ENCODE results near the gene KCNJ18. TPM values are rescaled to one million over a fixed set of nuclear protein-coding genes. Genes with fewer than 3 reads are reported as not detected.
"Not testable (repeated sequence)": the region's sequence is repeated elsewhere in the genome, so short reads cannot be mapped to it uniquely, and the experiment has no call there.

KCNJ18 gene
- total RNA-seq, 1 donor from 2014 or later: not detected

GRCh38 chr17:21685061-21685795, 7.1 kb upstream of the KCNJ18 start:
- intact Hi-C loops (cut with micrococcal nuclease): not testable (repeated sequence)

GRCh38 chr17:21686165-21687015, 5.9 kb upstream of the KCNJ18 start:
- intact Hi-C loops (cut with micrococcal nuclease): no loop called here

- intact Hi-C loops (cut with micrococcal nuclease): no loop called here
These were observed 5.0 kb upstream of the KCNJ18 start for GRCh38 chr17:21687136-21687953.

GRCh38 chr17:21688293-21688949, 3.9 kb upstream of the KCNJ18 start:
- intact Hi-C loops (cut with micrococcal nuclease): no loop called here

GRCh38 chr17:21689604-21690003, 2.7 kb upstream of the KCNJ18 start:
- intact Hi-C loops (cut with micrococcal nuclease): no loop called here

- intact Hi-C loops (cut with micrococcal nuclease): not testable (repeated sequence)
These were observed 1.5 kb upstream of the KCNJ18 start for GRCh38 chr17:21690811-21691210.

GRCh38 chr17:21691481-21691880, 842 bp upstream of the KCNJ18 start:
- intact Hi-C loops (cut with micrococcal nuclease): not testable (repeated sequence)

GRCh38 chr17:21692704-21693065, 362 bp downstream of the KCNJ18 start:
- intact Hi-C loops (cut with micrococcal nuclease): not testable (repeated sequence)

- intact Hi-C loops (cut with micrococcal nuclease): not testable (repeated sequence)
These were observed 1.1 kb downstream of the KCNJ18 start for GRCh38 chr17:21693391-21693796.

GRCh38 chr17:21693937-21694336, 1.6 kb downstream of the KCNJ18 start:
- intact Hi-C loops (cut with micrococcal nuclease): not testable (repeated sequence)

GRCh38 chr17:21696227-21696626, 3.9 kb downstream of the KCNJ18 start:
- intact Hi-C loops (cut with micrococcal nuclease): not testable (repeated sequence)

- intact Hi-C loops (cut with micrococcal nuclease): not testable (repeated sequence)
These were observed 4.7 kb downstream of the KCNJ18 start for GRCh38 chr17:21696842-21697507.

- intact Hi-C loops (cut with micrococcal nuclease): not testable (repeated sequence)
These were observed 5.2 kb downstream of the KCNJ18 start for GRCh38 chr17:21697508-21697860.

GRCh38 chr17:21698437-21699075, 6.2 kb downstream of the KCNJ18 start:
- intact Hi-C loops (cut with micrococcal nuclease): not testable (repeated sequence)

- intact Hi-C loops (cut with micrococcal nuclease): not testable (repeated sequence)
These were observed 6.8 kb downstream of the KCNJ18 start for GRCh38 chr17:21699124-21699523.

- intact Hi-C loops (cut with micrococcal nuclease): not testable (repeated sequence)
These were observed 7.4 kb downstream of the KCNJ18 start for GRCh38 chr17:21699573-21700236.

GRCh38 chr17:21701090-21701489, 8.8 kb downstream of the KCNJ18 start:
- intact Hi-C loops (cut with micrococcal nuclease): not testable (repeated sequence)

- intact Hi-C loops (cut with micrococcal nuclease): not testable (repeated sequence)
These were observed 9.7 kb downstream of the KCNJ18 start for GRCh38 chr17:21702029-21702428.

GRCh38 chr17:21702521-21702920, 10.2 kb downstream of the KCNJ18 start:
- intact Hi-C loops (cut with micrococcal nuclease): not testable (repeated sequence)

Measured in T-helper 2 cell treated with Interferon-gamma antibody and Interleukin-4, amounts not matched to agents 100 ng/mL and 5 ng/mL, for 36 hours (primary cell).